Activated T-cell treated with anti-CD3 and anti-CD28 coated beads, Interleukin-2, amount 50 U/mL, for 4 hours (primary cell): ENCODE data around the gene CACHD1. TPM values are rescaled to one million over a fixed set of nuclear protein-coding genes. Genes with fewer than 3 reads are reported as not detected.

Experiments
- ATAC-seq, 2 donors: fragments of 200-7000 bp; cut with Tn5 transposase; one replicate each; pipeline ENCODE4 v1.10.0; 2021
- DNase-seq: peaks from one replicate; pipeline ENCODE4 v3.0.0-alpha.2; 2020
- H3K27me3 Mint-ChIP-seq: one replicate; pipeline ENCODE4 v1.8.0; 2021; ENCODE audit warnings: low read depth, mixed read lengths
- H3K36me3 Mint-ChIP-seq: one replicate; pipeline ENCODE4 v1.8.0; 2022; ENCODE audit warnings: mixed read lengths; ENCODE audit not compliant: insufficient read depth
- H3K4me1 Mint-ChIP-seq: one replicate; pipeline ENCODE4 v1.8.0; 2021; ENCODE audit warnings: low read depth, mixed read lengths
- H3K4me3 Mint-ChIP-seq: one replicate; pipeline ENCODE4 v1.8.0; 2021; ENCODE audit warnings: mild to moderate bottlenecking, moderate library complexity, mixed read lengths
- H3K9me3 Mint-ChIP-seq: one replicate; pipeline ENCODE4 v1.8.0; 2021; ENCODE audit warnings: mixed read lengths
- total RNA-seq, 3 donors: library from RNA; stranded (reverse); gene quantifications; one replicate each; pipeline ENCODE4 v1.2.1, GENCODE V29; 2021

CACHD1 gene
- total RNA-seq, 3 donors from 2014 or later = 0.84 to 2.3 (median 2.0) TPM

DNA sequence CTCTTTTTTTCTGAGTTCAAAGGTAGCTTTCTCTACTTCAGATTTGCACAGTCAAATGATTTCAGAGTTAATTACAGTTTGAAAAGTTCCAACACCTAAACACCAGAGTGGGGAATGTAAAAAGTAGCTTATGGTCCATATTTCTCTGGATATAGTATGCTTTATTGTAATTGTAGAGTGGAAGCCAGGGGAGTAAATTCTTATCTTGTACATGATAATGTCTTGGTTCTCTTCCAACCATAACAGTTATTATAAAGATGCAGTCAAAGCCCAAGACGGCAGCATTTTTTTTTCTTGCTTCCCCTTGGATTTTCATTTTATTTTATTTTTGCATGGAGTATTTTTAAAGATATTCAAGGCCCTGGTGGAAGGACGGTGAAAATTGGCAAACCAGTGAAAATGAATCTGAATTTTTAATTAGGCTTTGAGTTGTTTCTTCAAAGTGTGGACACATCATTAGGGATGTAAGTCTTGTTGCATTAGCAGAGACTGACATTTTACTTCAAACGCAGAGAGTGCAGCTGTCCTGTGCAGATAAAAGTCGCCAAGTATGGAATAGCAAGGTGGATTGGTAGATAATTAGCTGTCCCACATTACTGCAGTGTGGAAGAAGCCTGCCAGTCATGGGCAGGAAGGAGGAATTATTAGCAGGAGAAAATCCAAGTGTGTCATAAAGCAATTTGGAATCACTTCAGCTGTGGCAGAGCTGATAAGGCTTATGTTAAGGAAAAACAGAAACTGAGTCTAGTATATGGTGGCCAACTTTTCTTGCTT, 11.3 kb downstream of the CACHD1 start:
- H3K9me3 Mint-ChIP-seq = no peaks in the 10 kb centered on the region
- H3K4me3 Mint-ChIP-seq = no peak overlapping the region
- peaks cover 3% of the 10 kb centered on the region for H3K27me3 Mint-ChIP-seq
- H3K36me3 Mint-ChIP-seq = no peaks in the 10 kb centered on the region
- ATAC-seq (no peak), DNase-seq (no peak)
- no peaks in the 10 kb centered on the region for H3K4me1 Mint-ChIP-seq

DNA sequence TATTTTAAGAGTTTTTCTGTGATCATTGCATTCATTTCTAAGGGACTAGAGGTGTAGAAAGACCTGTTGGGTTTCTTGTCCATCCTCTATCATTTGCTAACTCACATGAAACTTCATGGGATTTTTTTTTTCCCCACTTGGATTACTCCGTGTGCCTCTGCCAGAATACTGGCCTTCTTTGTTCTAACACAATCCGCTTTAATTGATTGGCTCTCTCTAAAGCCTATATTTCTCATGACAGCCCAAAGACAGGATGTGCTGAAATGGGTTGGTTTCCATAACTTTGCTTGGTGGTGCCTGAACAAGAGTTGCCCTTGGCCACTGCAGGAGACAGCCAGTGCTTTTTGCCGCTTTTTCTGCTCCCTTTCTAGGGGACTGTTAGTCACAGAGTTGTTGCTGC, 12.2 kb downstream of the CACHD1 start:
- H3K36me3 Mint-ChIP-seq = no peaks in the 10 kb centered on the region
- DNase-seq (no peak), ATAC-seq (no peak)
- H3K4me3 Mint-ChIP-seq = no peak overlapping the region
- H3K27me3 Mint-ChIP-seq = peaks cover 7% of the 10 kb centered on the region
- H3K9me3 Mint-ChIP-seq = no peaks in the 10 kb centered on the region
- H3K4me1 Mint-ChIP-seq = no peaks in the 10 kb centered on the region

DNA sequence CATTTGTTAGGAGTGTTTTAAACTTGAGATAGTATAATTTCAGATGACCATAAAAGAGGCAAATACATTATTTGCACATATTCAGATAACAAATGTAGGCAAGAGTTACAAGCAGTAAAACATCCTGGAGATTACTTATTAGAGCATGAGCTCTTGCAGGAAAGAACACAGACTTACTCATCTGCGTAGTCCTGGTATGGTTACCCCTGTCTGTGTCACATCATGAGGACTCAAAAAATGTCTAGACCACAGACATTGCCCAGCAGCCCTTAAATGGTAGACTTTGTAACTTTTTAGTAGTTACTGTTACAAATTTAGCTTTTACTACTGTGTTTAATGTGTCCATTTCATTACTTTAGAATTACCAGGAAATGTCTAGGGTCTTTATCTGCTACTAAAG, 12.8 kb downstream of the CACHD1 start:
- peaks cover 7% of the 10 kb centered on the region for H3K27me3 Mint-ChIP-seq
- H3K4me3 Mint-ChIP-seq = no peak overlapping the region
- no peaks in the 10 kb centered on the region for H3K36me3 Mint-ChIP-seq
- peak in 1 of 2 donors; percentile 43 for ATAC-seq
- DNase-seq = no peak
- no peaks in the 10 kb centered on the region for H3K4me1 Mint-ChIP-seq
- no peaks in the 10 kb centered on the region for H3K9me3 Mint-ChIP-seq

DNA sequence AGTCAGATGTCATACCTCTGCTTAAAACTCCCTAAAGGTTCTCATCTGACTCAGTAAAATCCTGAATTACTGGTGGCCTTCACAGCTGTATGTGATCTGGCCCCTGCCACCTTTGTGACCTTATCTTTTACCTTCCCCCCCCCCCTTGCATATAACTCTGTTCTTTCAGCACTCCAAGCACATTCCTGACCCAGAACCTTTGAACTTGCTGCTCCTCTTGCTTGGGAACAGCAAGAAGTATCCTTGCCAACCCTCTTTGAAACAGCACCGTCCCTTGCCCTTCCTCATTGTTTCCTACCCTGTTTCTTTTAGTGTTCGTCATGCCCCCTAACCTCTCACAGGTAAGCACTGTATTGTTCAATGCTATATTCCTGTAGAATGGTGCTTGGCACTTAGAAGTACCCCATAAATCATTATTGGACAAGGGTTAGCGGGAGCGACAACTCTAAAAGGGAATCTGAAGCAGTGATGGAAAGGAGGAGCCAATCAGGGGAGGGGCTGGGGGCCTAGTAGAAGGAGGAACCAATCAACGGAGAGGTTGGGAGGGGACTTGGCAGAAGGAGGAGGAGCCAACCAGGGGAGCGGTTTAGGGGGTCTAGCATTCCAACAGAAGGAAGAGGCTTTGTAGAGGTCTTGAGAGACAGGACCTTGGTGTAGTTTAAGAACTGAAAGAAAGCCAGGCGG, 13.9 kb downstream of the CACHD1 start:
- H3K36me3 Mint-ChIP-seq = no peaks in the 10 kb centered on the region
- DNase-seq (no peak), ATAC-seq (no peak)
- H3K9me3 Mint-ChIP-seq = no peaks in the 10 kb centered on the region
- no peaks in the 10 kb centered on the region for H3K4me1 Mint-ChIP-seq
- H3K4me3 Mint-ChIP-seq = no peak overlapping the region
- H3K27me3 Mint-ChIP-seq = peaks cover 7% of the 10 kb centered on the region

DNA sequence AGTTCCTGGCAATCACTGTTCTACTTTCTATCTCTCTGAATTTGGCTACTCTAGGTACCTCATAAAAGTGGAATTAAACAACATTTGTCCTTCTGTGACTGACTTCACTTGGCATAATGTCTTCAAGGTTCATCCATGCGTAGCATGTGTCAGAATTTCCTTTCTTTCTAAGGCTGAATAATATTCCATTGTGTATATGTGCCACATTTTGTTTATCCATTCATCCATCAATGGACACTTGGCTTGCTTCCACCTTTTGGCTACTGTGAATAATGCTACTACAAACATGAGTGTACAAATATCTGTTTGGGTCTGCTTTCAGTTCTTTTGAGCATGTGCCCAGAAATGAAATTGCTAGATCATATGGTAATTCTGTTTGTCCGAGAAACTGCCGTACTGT, 14.7 kb downstream of the CACHD1 start:
- Mint-ChIP-seq H3K27me3 (peaks cover 7% of the 10 kb centered on the region), H3K9me3 (no peaks in the 10 kb centered on the region), H3K4me1 (no peaks in the 10 kb centered on the region), H3K36me3 (no peaks in the 10 kb centered on the region), H3K4me3 (no peak overlapping the region)
- DNase-seq (no peak), ATAC-seq (no peak)

DNA sequence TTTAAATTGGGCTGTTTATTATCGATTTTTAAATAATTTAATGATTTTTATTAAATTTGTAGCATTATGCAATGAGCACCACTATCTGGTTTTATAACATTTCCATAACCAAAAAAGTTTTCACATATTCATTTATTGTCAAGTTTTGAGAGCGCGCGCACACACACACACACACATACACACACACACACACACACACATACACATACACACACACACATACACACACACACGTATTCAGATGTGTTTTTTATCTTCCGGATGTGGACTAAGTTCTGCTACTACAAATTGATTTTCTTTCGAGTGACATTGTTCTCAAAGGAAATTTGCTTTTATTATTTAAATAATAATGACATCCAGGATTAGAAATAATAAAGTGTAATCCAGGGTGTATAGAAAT, 16.3 kb downstream of the CACHD1 start:
- no peaks in the 10 kb centered on the region for H3K9me3 Mint-ChIP-seq
- ATAC-seq (no peak), DNase-seq (no peak)
- no peak overlapping the region for H3K4me3 Mint-ChIP-seq
- H3K27me3 Mint-ChIP-seq = peaks cover 8% of the 10 kb centered on the region
- H3K4me1 Mint-ChIP-seq = no peaks in the 10 kb centered on the region
- H3K36me3 Mint-ChIP-seq = no peaks in the 10 kb centered on the region

DNA sequence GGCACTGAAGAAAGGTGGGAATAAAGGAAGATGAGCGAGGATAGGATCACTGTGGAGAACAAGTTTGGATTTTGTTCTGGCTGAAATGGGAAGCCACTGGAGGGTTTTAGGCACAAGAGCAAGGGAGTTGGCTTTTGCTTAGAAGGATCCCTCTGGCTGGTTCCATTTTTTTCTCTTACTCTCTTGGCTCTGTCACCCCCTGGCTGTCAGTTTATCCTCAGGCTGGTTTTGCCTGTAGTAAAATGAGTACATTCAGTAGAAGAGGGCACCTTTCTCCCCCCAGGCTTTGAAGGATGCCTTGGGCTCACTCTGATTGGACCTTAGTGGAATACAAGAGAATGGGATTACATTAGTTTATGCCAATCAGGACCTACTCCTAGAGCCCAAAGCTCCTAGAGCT, 17.1 kb downstream of the CACHD1 start:
- Mint-ChIP-seq H3K9me3 (no peaks in the 10 kb centered on the region), H3K27me3 (peaks cover 9% of the 10 kb centered on the region), H3K36me3 (no peaks in the 10 kb centered on the region), H3K4me3 (no peak overlapping the region), H3K4me1 (no peaks in the 10 kb centered on the region)
- no peak for DNase-seq
- ATAC-seq = no peak

DNA sequence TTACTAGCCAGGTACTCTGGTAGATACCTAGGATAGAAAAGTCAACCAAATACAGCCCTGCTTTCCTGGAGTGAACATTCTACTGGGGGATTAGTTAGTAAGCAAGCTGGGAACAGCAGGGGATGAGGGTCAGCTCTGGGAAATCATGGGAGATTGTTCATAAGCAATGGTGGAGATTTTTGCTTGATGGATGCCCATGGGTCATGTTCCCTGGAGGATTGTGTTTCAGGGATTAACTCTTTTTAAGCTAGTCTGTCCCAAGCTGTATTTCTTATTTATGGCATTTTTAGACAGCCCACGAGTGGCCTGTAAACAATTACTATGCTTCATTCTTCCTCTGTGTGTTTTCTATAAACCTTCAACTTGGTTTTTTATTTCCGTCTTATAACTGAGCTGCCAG, 18.9 kb downstream of the CACHD1 start:
- no peak for DNase-seq
- no peak for ATAC-seq
- H3K4me3 Mint-ChIP-seq = no peak overlapping the region
- no peaks in the 10 kb centered on the region for H3K4me1 Mint-ChIP-seq
- H3K36me3 Mint-ChIP-seq = no peaks in the 10 kb centered on the region
- H3K9me3 Mint-ChIP-seq = no peaks in the 10 kb centered on the region
- peaks cover 8% of the 10 kb centered on the region for H3K27me3 Mint-ChIP-seq

DNA sequence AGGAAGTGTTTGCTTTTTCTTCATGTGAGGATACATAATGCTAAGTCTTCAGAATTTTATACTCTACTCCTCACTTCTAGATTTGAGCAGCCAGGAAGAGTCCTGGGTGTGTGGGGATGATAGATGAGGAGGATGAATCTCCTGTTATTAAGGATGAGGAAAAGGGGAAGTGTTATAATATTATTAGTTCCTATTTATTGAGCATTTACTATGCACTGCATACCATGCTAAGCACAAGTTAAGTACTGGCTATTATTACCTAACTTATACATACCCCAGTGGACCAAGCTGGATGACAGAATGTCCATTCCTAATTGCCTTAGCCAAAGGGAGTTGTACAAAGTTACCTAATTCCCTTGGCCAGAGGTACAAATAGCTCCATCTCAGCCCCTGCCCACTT, 19.8 kb downstream of the CACHD1 start:
- DNase-seq (no peak), ATAC-seq (no peak)
- Mint-ChIP-seq H3K36me3 (no peaks in the 10 kb centered on the region), H3K27me3 (peaks cover 7% of the 10 kb centered on the region), H3K4me3 (no peak overlapping the region), H3K4me1 (no peaks in the 10 kb centered on the region), H3K9me3 (no peaks in the 10 kb centered on the region)

DNA sequence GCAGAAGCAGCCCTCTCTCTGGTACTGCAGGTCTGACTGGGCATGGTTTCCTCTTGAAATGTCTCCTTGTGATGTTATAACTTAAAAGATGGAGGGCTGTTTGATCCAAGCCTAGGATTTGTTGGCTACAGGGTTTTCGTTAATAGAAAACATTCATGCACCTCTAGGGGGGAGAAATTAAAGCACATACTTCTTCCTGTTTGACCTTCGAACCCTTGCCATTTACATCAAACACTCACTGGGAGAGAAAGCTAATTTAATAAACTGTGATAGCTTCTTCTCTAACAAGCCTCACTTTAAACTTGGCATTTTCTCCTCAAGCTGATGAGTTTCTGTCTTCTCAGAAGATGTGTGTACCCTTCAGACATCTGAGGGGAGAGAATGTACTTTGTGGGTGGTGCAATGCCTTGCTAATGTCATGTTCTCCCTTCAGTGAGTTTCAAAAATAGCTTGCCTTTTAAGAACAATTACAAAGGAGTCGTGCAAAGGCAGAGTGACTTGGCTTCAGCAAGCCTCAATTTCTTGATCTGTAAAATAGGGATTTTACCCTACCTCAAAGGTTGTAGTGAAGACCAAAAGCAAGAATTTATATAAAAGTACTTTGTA, 20.4 kb downstream of the CACHD1 start:
- Mint-ChIP-seq H3K4me3 (no peak overlapping the region), H3K4me1 (no peaks in the 10 kb centered on the region), H3K36me3 (no peaks in the 10 kb centered on the region), H3K27me3 (peaks cover 7% of the 10 kb centered on the region), H3K9me3 (no peaks in the 10 kb centered on the region)
- DNase-seq = no peak
- ATAC-seq = no peak

DNA sequence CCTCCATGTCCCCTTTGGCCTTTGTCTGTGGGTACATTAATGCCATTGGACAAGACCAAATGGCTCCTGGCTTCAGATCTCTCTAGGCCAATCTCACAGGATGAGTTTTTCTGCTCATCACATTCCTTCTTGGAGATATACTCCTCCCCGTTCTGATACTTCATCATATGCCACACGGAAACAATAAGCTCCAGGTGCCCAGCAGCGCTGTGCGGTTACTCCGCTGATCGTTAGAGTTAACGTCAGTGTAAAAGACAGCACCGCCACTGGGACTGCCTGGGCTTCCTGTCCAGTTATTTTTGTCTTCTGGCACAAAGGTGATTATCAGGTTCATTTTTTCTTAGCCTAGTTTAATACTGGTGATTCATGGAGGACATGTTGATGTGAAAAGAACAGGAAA, 22.5 kb downstream of the CACHD1 start:
- Mint-ChIP-seq H3K4me3 (no peak overlapping the region), H3K4me1 (no peaks in the 10 kb centered on the region), H3K27me3 (peaks cover 3% of the 10 kb centered on the region), H3K9me3 (no peaks in the 10 kb centered on the region), H3K36me3 (no peaks in the 10 kb centered on the region)
- DNase-seq = no peak
- ATAC-seq = no peak

DNA sequence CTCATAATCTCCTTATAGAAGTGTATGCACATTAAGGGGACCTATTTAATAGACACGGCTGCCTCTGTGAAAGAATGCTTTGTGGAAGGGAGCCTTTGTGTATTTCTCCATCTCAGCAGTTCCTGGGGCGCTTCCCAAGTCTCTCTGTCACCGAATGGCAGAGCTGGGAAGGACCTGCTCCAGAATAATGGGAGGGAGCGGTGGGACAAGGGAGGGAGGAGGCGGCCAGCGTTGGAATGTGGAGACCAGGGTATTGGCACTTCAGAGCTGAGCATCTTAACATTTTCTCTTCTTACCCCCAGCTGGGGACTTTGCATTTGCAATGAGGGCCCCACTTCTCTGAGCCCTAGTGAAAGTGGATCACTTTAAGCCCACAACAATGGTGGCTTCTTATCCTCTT, 23.9 kb downstream of the CACHD1 start:
- Mint-ChIP-seq H3K27me3 (peaks cover 5% of the 10 kb centered on the region), H3K4me3 (no peak overlapping the region), H3K9me3 (no peaks in the 10 kb centered on the region), H3K36me3 (no peaks in the 10 kb centered on the region), H3K4me1 (no peaks in the 10 kb centered on the region)
- DNase-seq (no peak), ATAC-seq (no peak)

DNA sequence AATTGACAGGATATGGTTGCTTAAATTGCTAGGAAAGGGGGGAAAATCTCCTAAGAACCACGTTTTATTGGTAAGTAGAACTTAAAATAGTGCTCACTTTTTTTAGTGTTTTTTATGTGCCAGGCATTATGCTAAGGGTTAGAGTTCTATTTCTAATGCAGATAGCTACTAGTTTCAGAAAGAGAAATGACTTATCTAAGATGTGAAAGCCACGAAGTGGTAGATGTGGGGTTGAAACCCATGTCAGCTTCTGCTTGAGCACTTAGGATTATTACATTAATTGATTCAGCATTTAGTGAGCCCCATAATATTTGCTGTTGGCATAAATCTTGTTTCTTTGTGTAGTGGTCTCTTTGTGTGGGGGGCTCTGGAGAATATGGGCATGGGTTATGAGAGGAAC, 24.7 kb downstream of the CACHD1 start:
- H3K36me3 Mint-ChIP-seq = no peaks in the 10 kb centered on the region
- no peaks in the 10 kb centered on the region for H3K9me3 Mint-ChIP-seq
- H3K4me1 Mint-ChIP-seq = no peaks in the 10 kb centered on the region
- H3K4me3 Mint-ChIP-seq = no peak overlapping the region
- ATAC-seq = no peak
- DNase-seq = no peak
- peaks cover 5% of the 10 kb centered on the region for H3K27me3 Mint-ChIP-seq

DNA sequence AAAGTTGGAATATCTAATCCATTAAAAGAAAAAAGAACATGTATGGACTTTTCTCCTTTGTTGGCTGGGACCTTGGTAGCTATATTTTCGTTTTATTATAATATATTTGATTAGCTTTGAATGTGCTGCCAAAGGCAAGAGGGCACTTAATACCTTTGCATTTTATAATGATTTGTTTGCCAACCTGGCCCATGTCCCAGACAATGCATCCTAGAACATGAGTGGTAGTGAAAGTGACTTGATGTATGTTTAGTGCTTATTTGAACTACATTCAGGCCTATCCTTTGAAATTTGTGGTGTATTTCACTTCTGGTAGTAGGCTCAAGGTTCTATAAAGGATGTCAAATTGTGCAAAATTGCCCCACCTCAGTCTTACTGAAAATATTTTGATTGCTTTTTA, 25.9 kb downstream of the CACHD1 start:
- H3K27me3 Mint-ChIP-seq = peaks cover 9% of the 10 kb centered on the region
- no peak for DNase-seq
- H3K4me3 Mint-ChIP-seq = no peak overlapping the region
- no peak for ATAC-seq
- no peaks in the 10 kb centered on the region for H3K9me3 Mint-ChIP-seq
- no peaks in the 10 kb centered on the region for H3K4me1 Mint-ChIP-seq
- no peaks in the 10 kb centered on the region for H3K36me3 Mint-ChIP-seq

DNA sequence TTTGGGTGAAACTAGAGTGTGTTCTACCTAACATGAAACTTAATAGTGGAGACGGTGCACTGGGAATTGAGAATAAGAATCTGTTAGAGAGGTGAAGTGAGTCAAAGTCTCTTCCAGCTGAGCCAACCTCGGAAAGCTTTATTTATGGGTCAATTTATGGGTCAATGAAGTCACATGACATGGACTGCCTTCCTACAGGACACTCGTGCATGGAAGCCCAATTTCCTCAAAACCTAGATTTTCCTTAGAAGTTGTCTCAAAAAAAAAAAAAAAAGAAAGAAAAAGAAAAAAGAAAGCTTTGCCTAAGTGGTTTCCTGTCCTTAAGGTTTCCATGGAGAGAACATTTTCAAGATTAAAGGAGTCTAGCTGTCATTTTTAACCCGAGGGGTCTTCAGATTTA, 26.7 kb downstream of the CACHD1 start:
- no peaks in the 10 kb centered on the region for H3K36me3 Mint-ChIP-seq
- H3K4me3 Mint-ChIP-seq = no peak overlapping the region

More for the DNA sequence above, 26.7 kb downstream of the CACHD1 start:
- no peak for ATAC-seq
- DNase-seq = no peak
- Mint-ChIP-seq H3K27me3 (peaks cover 10% of the 10 kb centered on the region), H3K9me3 (no peaks in the 10 kb centered on the region), H3K4me1 (no peaks in the 10 kb centered on the region)
